HCT116 (cell line): ENCODE data around the gene PTGR3. TPM values are rescaled to one million over a fixed set of nuclear protein-coding genes. Genes with fewer than 3 reads are reported as not detected.

Source experiments
- ATF3 ChIP-seq: IDR thresholded peaks from 2 replicates; pipeline ENCODE4 v1.6.1; 2012
- CEBPB ChIP-seq: IDR thresholded peaks from 2 replicates; pipeline ENCODE4 v1.6.1; 2012; ENCODE audit warnings: low read depth
- EGR1 ChIP-seq: IDR thresholded peaks from 2 replicates; pipeline ENCODE4 v1.6.1; 2012; ENCODE audit warnings: low read depth
- EZH2phosphoT487 ChIP-seq: fragments of 200-600 bp; IDR thresholded peaks from 2 replicates; pipeline ENCODE4 v1.6.1; 2018; ENCODE audit warnings: antibody characterized with exemption, borderline replicate concordance
- JUND ChIP-seq: IDR thresholded peaks from 2 replicates; pipeline ENCODE4 v1.6.1; 2012
- MAX ChIP-seq: IDR thresholded peaks from 2 replicates; pipeline ENCODE4 v1.6.1; 2012
- RAD21 ChIP-seq: IDR thresholded peaks from 2 replicates; pipeline ENCODE4 v1.6.1; 2012; ENCODE audit warnings: low read depth, mild to moderate bottlenecking
- REST ChIP-seq: IDR thresholded peaks from 2 replicates; pipeline ENCODE4 v1.6.1; 2012; ENCODE audit warnings: low read depth
- SP1 ChIP-seq: IDR thresholded peaks from 2 replicates; pipeline ENCODE4 v1.6.1; 2012; ENCODE audit warnings: low read depth
- TCF7L2 ChIP-seq: IDR thresholded peaks from 2 replicates; pipeline ENCODE4 v1.7.0; 2011; ENCODE audit warnings: borderline replicate concordance, inconsistent platforms; ENCODE audit not compliant: insufficient read depth, insufficient read length; ENCODE audit errors: extremely low read depth
- ZFX ChIP-seq: fragments of 450-650 bp; IDR thresholded peaks from 2 replicates; pipeline ENCODE4 v1.6.1; 2017
- ZNF274 ChIP-seq: fragments of 200-500 bp; sonication (Bioruptor generic); IDR thresholded peaks from 2 replicates; pipeline ENCODE4 v1.6.1; 2014; ENCODE audit warnings: mild to moderate bottlenecking, low read depth, low read length, inconsistent platforms
- total RNA-seq: library from RNA; stranded (reverse); gene quantifications from one replicate; pipeline ENCODE4 v1.2.1, GENCODE V29; 2021; ENCODE audit not compliant: unreplicated experiment

PTGR3 gene
- total RNA-seq, 1 experiment from 2014 or later: 25.3 TPM

GRCh38 chr18:75215663-75216062, 6.7 kb upstream of the PTGR3 start (continued):
- TF ChIP-seq REST: no peak
- no peak for TF ChIP-seq TCF7L2
- no peak for TF ChIP-seq RAD21
- no peak for TF ChIP-seq ZFX
- TF ChIP-seq CEBPB: no peak
- TF ChIP-seq MAX: no peak
- TF ChIP-seq SP1: no peak
- no peak for TF ChIP-seq EZH2phosphoT487
- no peak for TF ChIP-seq EGR1
- no peak for TF ChIP-seq JUND
- no peak for TF ChIP-seq ZNF274
- no peak for TF ChIP-seq ATF3
- TF ChIP-seq, all 23 proteins: peak for 0
